ENCODE measurements around the gene KCNQ1. TPM values are rescaled to one million over a fixed set of nuclear protein-coding genes. Genes with fewer than 3 reads are reported as not detected.

KCNQ1 gene
- total and polyA plus RNA-seq, 2 experiments from 2014 or later: not detected

GRCh38 chr11:2520736-2521035 is 75.9 kb downstream of the KCNQ1 start:
- WGBS, 2 experiments (ENCODE audit: low coverage in 1 of 2, low lambda C conversion rate in 2 of 2, missing lambda C conversion rate in 2 of 2): 70 to 77% methylated on average over 7 of the region's 7 CpGs
- H3F3A ChIP-seq (ENCODE audit: insufficient read depth): no peaks in the 10 kb centered on the region
- H3K27ac ChIP-seq: no peak overlapping the region
- H3K27me3 ChIP-seq (replicated peaks; ENCODE audit: insufficient read depth): peaks cover 13% of the 10 kb centered on the region
- H3K9me2 ChIP-seq (ENCODE audit: insufficient read depth): no peaks in the 10 kb centered on the region
- DNase-seq: no peak
- no peak overlapping the region for H3K4me3 ChIP-seq
- in situ Hi-C loops (cut with MboI): no loop called here
- H4K20me1 ChIP-seq (ENCODE audit: insufficient read depth): no peaks in the 10 kb centered on the region
- no peak overlapping the region for H3K9ac ChIP-seq
- H3K4me1 ChIP-seq (ENCODE audit: insufficient read depth): no peaks in the 10 kb centered on the region
- H3K4me2 ChIP-seq (ENCODE audit: unreplicated experiment): no peak overlapping the region
- TF ChIP-seq EZH2 (IDR thresholded peaks at IDR 0.05; ENCODE audit: insufficient read depth, poor library complexity, severe bottlenecking) (no peak), EZH2phosphoT487 (IDR thresholded peaks at IDR 0.05; ENCODE audit: insufficient read depth, low read depth) (no peak)
- H3K36me3 ChIP-seq (ENCODE audit: low read depth): no peaks in the 10 kb centered on the region
- no peak overlapping the region for H2AFZ ChIP-seq
- H3K79me2 ChIP-seq (ENCODE audit: insufficient read depth): no peaks in the 10 kb centered on the region
- H3K9me3 ChIP-seq (ENCODE audit: low read depth): no peaks in the 10 kb centered on the region

- in situ Hi-C loops (cut with MboI): no loop called here
- no peak overlapping the region for H3K4me3 ChIP-seq
- WGBS, 2 experiments (ENCODE audit: low coverage in 1 of 2, low lambda C conversion rate in 2 of 2, missing lambda C conversion rate in 2 of 2): 61 to 62% methylated on average over 26 of the region's 26 CpGs
Observed at GRCh38 chr11:2521081-2521732, 76.4 kb downstream of the KCNQ1 start.

GRCh38 chr11:2521733-2522630 is 77.2 kb downstream of the KCNQ1 start:
- H3F3A ChIP-seq (ENCODE audit: insufficient read depth): no peaks in the 10 kb centered on the region
- no peak overlapping the region for H3K27ac ChIP-seq
- no peak overlapping the region for H3K9ac ChIP-seq
- peaks cover 7% of the 10 kb centered on the region; the same call in 1 of the 2 replicates for H3K27me3 ChIP-seq (replicated peaks; ENCODE audit: insufficient read depth)
- no peak for TF ChIP-seq EZH2phosphoT487 (IDR thresholded peaks at IDR 0.05; ENCODE audit: insufficient read depth, low read depth)
- TF ChIP-seq EZH2 (IDR thresholded peaks at IDR 0.05; ENCODE audit: insufficient read depth, poor library complexity, severe bottlenecking): no peak
- H3K9me2 ChIP-seq (ENCODE audit: insufficient read depth): no peaks in the 10 kb centered on the region
- no peaks in the 10 kb centered on the region for H3K79me2 ChIP-seq (ENCODE audit: insufficient read depth)
- no peaks in the 10 kb centered on the region for H3K9me3 ChIP-seq (ENCODE audit: low read depth)
- in situ Hi-C loops (cut with MboI): no loop called here
- H3K4me1 ChIP-seq (ENCODE audit: insufficient read depth): no peaks in the 10 kb centered on the region
- H4K20me1 ChIP-seq (ENCODE audit: insufficient read depth): no peaks in the 10 kb centered on the region
- no peak overlapping the region for H3K4me3 ChIP-seq
- 63 to 64% methylated on average over 25 to 35 of the region's 35 CpGs for WGBS, 2 experiments (ENCODE audit: low coverage in 1 of 2, low lambda C conversion rate in 2 of 2, missing lambda C conversion rate in 2 of 2)
- no peak overlapping the region for H2AFZ ChIP-seq
- no peak for DNase-seq
- H3K36me3 ChIP-seq (ENCODE audit: low read depth): no peaks in the 10 kb centered on the region
- no peak overlapping the region for H3K4me2 ChIP-seq (ENCODE audit: unreplicated experiment)

More at GRCh38 chr11:2521081-2521732, 76.4 kb downstream of the KCNQ1 start:
- TF ChIP-seq EZH2 (IDR thresholded peaks at IDR 0.05; ENCODE audit: insufficient read depth, poor library complexity, severe bottlenecking) (no peak), EZH2phosphoT487 (IDR thresholded peaks at IDR 0.05; ENCODE audit: insufficient read depth, low read depth) (no peak)
- no peaks in the 10 kb centered on the region for H4K20me1 ChIP-seq (ENCODE audit: insufficient read depth)
- H3K4me2 ChIP-seq (ENCODE audit: unreplicated experiment): no peak overlapping the region
- H3K9me3 ChIP-seq (ENCODE audit: low read depth): no peaks in the 10 kb centered on the region
- H3K79me2 ChIP-seq (ENCODE audit: insufficient read depth): no peaks in the 10 kb centered on the region
- H2AFZ ChIP-seq: no peak overlapping the region
- H3F3A ChIP-seq (ENCODE audit: insufficient read depth): no peaks in the 10 kb centered on the region
- H3K27me3 ChIP-seq (replicated peaks; ENCODE audit: insufficient read depth): peaks cover 10% of the 10 kb centered on the region
- no peaks in the 10 kb centered on the region for H3K36me3 ChIP-seq (ENCODE audit: low read depth)
- H3K27ac ChIP-seq: no peak overlapping the region
- DNase-seq: no peak
- no peaks in the 10 kb centered on the region for H3K4me1 ChIP-seq (ENCODE audit: insufficient read depth)
- no peaks in the 10 kb centered on the region for H3K9me2 ChIP-seq (ENCODE audit: insufficient read depth)
- H3K9ac ChIP-seq: no peak overlapping the region

GRCh38 chr11:2522631-2523255 is 77.9 kb downstream of the KCNQ1 start:
- no peak for TF ChIP-seq EZH2phosphoT487 (IDR thresholded peaks at IDR 0.05; ENCODE audit: insufficient read depth, low read depth)
- no peak for TF ChIP-seq EZH2 (IDR thresholded peaks at IDR 0.05; ENCODE audit: insufficient read depth, poor library complexity, severe bottlenecking)
- Histone ChIP-seq H3K27me3 (replicated peaks; ENCODE audit: insufficient read depth) (peaks cover 11% of the 10 kb centered on the region; the same call in 1 of the 2 replicates), H3K79me2 (ENCODE audit: insufficient read depth) (no peaks in the 10 kb centered on the region), H3K9ac (no peak overlapping the region), H3K9me2 (ENCODE audit: insufficient read depth) (no peaks in the 10 kb centered on the region), H3K27ac (no peak overlapping the region), H3K9me3 (ENCODE audit: low read depth) (no peaks in the 10 kb centered on the region), H3K4me3 (no peak overlapping the region), H2AFZ (no peak overlapping the region), H3K36me3 (ENCODE audit: low read depth) (no peaks in the 10 kb centered on the region), H3F3A (ENCODE audit: insufficient read depth) (no peaks in the 10 kb centered on the region), H3K4me1 (ENCODE audit: insufficient read depth) (no peaks in the 10 kb centered on the region), H3K4me2 (ENCODE audit: unreplicated experiment) (no peak overlapping the region), H4K20me1 (ENCODE audit: insufficient read depth) (no peaks in the 10 kb centered on the region)
- WGBS, 2 experiments (ENCODE audit: low coverage in 1 of 2, low lambda C conversion rate in 2 of 2, missing lambda C conversion rate in 2 of 2): 66 to 70% methylated on average over 15 to 17 of the region's 17 CpGs
- DNase-seq: no peak
- in situ Hi-C loops (cut with MboI): no loop called here
